ENCODE results near the gene LCNL1. TPM values are rescaled to one million over a fixed set of nuclear protein-coding genes. Genes with fewer than 3 reads are reported as not detected.
A peak's percentile ranks its signal among the peaks of the same experiment; 100 is the strongest.

The LCNL1 gene
- total RNA-seq, 2 experiments from 2014 or later: not detected

GRCh38 chr9:137026828-137027227 is 44.0 kb downstream of the LCNL1 start:
- H3K4me3 Mint-ChIP-seq: peak overlapping the region; percentile 72
- H3K27ac Mint-ChIP-seq: no peak overlapping the region
- no peaks in the 10 kb centered on the region for H3K27me3 Mint-ChIP-seq
- H3K9me3 Mint-ChIP-seq: no peaks in the 10 kb centered on the region
- CTCF ChIA-PET: interaction anchor here (0.6 to 8.3 kb wide), 10 partner anchors 9 to 185 kb away, joined by 3 to 109 read pairs (median 5); partner anchors contain the start of genes AJM1, NPDC1, PAXX and SAPCD2
- no peak for TF ChIP-seq CTCF (IDR thresholded peaks at IDR 0.05)
- intact Hi-C loops (cut with micrococcal nuclease): no loop called here
- H3K4me1 Mint-ChIP-seq (ENCODE audit: low read depth): peaks cover 32% of the 10 kb centered on the region
- POLR2A ChIA-PET: interaction anchor here (0.6 to 2.3 kb wide), 5 partner anchors 9 to 236 kb away, joined by 3 to 9 read pairs (median 3); partner anchors contain the start of genes ENTPD2 and TMEM141
- ATAC-seq (no peak), DNase-seq (no peak)
- H3K36me3 Mint-ChIP-seq (ENCODE audit: low read depth): no peaks in the 10 kb centered on the region

GRCh38 chr9:137027369-137028262 is 44.8 kb downstream of the LCNL1 start, which contains the start of gene ABCA2:
TSS of gene ABCA2 (minus strand) at chr9:137028237. CDS start at chr9:137028140, 97 bp downstream.
- ATAC-seq (no peak), DNase-seq (no peak)
- CTCF ChIA-PET: interaction anchor here (0.6 to 8.3 kb wide), 15 partner anchors 8 to 186 kb away, joined by 3 to 109 read pairs (median 13); partner anchors contain the start of genes AJM1, CLIC3, MAN1B1 and NPDC1
- TF ChIP-seq CTCF (IDR thresholded peaks at IDR 0.05): no peak
- Mint-ChIP-seq H3K4me1 (ENCODE audit: low read depth) (peaks cover 39% of the 10 kb centered on the region), H3K9me3 (no peaks in the 10 kb centered on the region), H3K27me3 (no peaks in the 10 kb centered on the region), H3K36me3 (ENCODE audit: low read depth) (no peaks in the 10 kb centered on the region), H3K4me3 (peak within 1 kb of the TSS; percentile 72), H3K27ac (peak within 1 kb of the TSS; percentile 25)
- POLR2A ChIA-PET: interaction anchor here (0.6 to 2.3 kb wide), 5 partner anchors 8 to 237 kb away, joined by 3 to 9 read pairs (median 3); partner anchors contain the start of genes ENTPD2 and TMEM141
- intact Hi-C loops (cut with micrococcal nuclease): no loop called here

- no peaks in the 10 kb centered on the region for H3K27me3 Mint-ChIP-seq
- TF ChIP-seq CTCF (IDR thresholded peaks at IDR 0.05): peak; percentile 32
- H3K36me3 Mint-ChIP-seq (ENCODE audit: low read depth): no peaks in the 10 kb centered on the region
- peak overlapping the region; percentile 25 for H3K27ac Mint-ChIP-seq
- ATAC-seq (peak; percentile 55), DNase-seq (peak; percentile 72)
- ChIA-PET CTCF (interaction anchor here (0.6 to 8.3 kb wide), 37 partner anchors 7 to 250 kb away, joined by 3 to 109 read pairs (median 6); partner anchors contain the start of genes AJM1, C8G, CLIC3 and MAN1B1), POLR2A (interaction anchor here (0.6 to 1.9 kb wide), 2 partner anchors 18 to 58 kb away, joined by 3 to 6 read pairs; partner anchors contain the start of genes MAN1B1 and NPDC1)
- H3K4me3 Mint-ChIP-seq: peak overlapping the region; percentile 63
- intact Hi-C loops (cut with micrococcal nuclease): no loop called here
- peaks cover 43% of the 10 kb centered on the region for H3K4me1 Mint-ChIP-seq (ENCODE audit: low read depth)
- H3K9me3 Mint-ChIP-seq: no peaks in the 10 kb centered on the region
Measured at GRCh38 chr9:137028263-137029057, 45.7 kb downstream of the LCNL1 start.

GRCh38 chr9:137029058-137029936 is 46.5 kb downstream of the LCNL1 start:
- ChIA-PET CTCF (interaction anchor here (0.6 to 8.3 kb wide), 51 partner anchors 8 to 251 kb away, joined by 3 to 109 read pairs (median 5); partner anchors contain the start of genes AJM1, C8G, CLIC3 and FBXW5), POLR2A (interaction anchor here (0.6 to 1.9 kb wide), 3 partner anchors 18 to 253 kb away, joined by 3 to 6 read pairs (median 3); partner anchors contain the start of genes MAN1B1 and NPDC1)
- H3K36me3 Mint-ChIP-seq (ENCODE audit: low read depth): no peaks in the 10 kb centered on the region
- intact Hi-C loops (cut with micrococcal nuclease): no loop called here
- ATAC-seq (peak; percentile 53), DNase-seq (peak; percentile 84)
- H3K4me3 Mint-ChIP-seq: peak overlapping the region; percentile 63
- no peaks in the 10 kb centered on the region for H3K27me3 Mint-ChIP-seq
- H3K4me1 Mint-ChIP-seq (ENCODE audit: low read depth): peaks cover 46% of the 10 kb centered on the region
- H3K9me3 Mint-ChIP-seq: no peaks in the 10 kb centered on the region
- H3K27ac Mint-ChIP-seq: peak overlapping the region; percentile 32
- TF ChIP-seq CTCF (IDR thresholded peaks at IDR 0.05): peak; percentile 65

Data from activated CD8-positive, alpha-beta T cell treated with anti-CD3 and anti-CD28 coated beads for 36 hours (primary cell).